Brain pericyte (primary cell): Measurements from ENCODE around the gene AUTS2.

ENCODE experiments used
- DNase-seq: peaks from one replicate; pipeline ENCODE4 v3.0.0-alpha.2; 2012; ENCODE audit warnings: low read depth, low spot score

The AUTS2 gene

DNA sequence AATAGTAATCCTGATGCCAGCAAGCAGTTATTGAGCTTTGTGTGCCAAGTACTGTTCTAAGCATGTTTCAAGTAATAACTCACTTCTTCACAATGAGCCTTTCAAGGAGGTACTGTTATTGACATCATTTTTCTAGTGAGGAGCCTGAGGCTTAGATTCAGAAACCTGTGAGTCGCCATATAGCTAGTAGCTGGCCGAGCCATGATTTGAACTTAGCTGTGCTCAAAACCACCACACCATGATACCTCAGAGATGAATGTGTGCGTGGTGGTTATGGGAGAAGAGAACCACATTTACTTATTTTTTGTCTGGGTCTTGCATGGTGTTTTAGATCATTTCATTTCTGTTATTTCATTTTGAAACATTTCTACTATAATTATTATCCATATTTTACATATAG is 578.9 kb downstream of the AUTS2 start:
- DNase-seq: no peak

GRCh38 chr7:70178211-70178610 is 579.9 kb downstream of the AUTS2 start:
- DNase-seq: no peak

DNA sequence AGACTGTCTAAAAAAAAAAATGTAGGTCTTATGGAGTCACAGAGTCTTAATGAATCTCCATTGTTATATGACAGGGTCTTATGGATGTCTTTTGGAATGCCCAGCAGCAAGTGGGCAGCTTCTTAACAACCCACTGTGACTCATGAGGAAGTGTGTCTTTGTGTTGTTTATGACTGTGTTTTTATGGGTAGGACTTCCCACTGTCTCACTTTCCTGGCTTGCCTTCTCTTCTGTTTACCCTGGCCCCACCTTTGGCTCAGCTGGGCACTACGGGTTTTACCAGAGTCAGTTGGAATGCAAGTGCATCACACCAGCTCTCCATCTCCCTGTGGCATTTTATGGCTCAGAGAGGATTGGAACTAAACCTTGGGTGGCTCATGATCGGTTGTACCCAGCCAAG is 580.5 kb downstream of the AUTS2 start:
- DNase-seq: no peak

DNA sequence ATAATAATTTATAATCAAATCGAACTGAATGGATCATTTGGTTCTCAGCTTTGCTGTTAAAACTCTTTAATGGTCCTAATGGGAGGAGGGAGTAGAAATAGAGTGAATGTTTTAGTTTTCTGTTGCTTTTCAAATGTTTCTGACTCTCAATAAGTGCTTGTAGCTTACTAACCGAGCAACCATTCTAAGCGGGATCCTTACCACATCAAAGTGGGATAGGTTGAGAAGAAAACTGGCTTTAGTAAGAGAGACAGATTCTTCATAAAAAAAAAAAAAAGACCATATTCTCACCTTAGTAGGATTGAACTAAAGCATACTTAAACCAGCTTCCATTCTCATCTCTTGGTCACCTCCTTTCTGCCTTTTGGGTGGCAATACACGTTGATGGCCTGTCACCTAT is 584.2 kb downstream of the AUTS2 start:
- no peak for DNase-seq

- DNase-seq: no peak
These were observed 585.0 kb downstream of the AUTS2 start for GRCh38 chr7:70183278-70183677.

- no peak for DNase-seq
These were observed 590.8 kb downstream of the AUTS2 start for GRCh38 chr7:70188901-70189650.

- no peak for DNase-seq
These were observed 591.5 kb downstream of the AUTS2 start for GRCh38 chr7:70189776-70190175.

- DNase-seq: no peak
These were observed 592.0 kb downstream of the AUTS2 start for GRCh38 chr7:70190281-70190680.

GRCh38 chr7:70193514-70193913 is 595.2 kb downstream of the AUTS2 start:
- no peak for DNase-seq

GRCh38 chr7:70208236-70209063 is 610.2 kb downstream of the AUTS2 start:
- no peak for DNase-seq

DNA sequence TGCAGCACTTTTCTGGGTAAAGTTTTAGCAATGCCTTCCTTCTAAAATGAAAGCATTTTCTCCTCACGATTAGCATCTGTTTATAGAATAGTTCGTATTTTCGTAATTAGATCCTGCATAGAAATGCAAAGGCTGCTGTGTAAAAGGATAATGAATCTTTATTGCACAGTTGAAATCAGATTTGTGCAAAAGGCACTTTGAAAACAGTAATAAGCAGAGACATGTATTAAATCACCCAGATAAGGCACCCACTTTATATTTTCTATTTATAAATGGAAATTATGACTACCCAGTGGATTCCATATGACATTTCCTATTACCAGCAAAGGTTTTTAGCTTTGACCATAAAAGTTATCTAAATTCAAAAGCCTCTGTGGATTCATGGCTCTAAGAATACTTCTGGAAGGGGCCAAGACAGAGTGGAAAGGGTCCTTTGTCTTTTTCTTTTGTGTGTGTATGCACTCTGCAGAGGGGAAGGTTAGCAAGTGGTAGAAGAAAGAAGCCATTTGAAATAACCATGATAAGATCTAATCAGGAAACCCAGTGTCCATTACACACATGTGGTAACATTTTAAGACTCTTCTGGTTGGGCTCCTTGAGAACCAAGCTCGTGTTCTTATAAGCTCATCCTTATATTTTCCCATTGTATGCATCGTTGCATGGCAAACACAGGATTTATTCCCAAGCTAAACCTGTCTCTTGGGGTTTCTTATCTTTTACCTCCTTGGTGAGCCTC is 612.1 kb downstream of the AUTS2 start:
- DNase-seq: no peak

DNA sequence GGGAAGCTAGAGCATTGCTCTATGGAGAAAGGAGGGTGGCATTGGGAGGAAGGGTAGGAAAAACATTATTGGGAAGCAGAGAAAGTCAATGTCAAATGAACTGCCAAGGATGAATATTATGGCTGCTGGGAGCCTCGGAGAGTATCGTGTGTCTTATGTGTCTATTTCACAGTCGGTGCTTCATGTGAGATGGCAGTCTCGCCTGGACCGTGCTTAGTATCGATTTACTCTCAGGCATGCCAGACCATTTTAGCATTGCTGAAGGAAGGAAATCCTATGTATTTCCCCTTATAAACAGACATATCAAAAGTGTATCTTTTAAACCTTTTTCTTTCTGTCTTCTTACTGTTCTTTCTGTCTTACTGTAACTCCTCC is 612.6 kb downstream of the AUTS2 start:
- DNase-seq: no peak

GRCh38 chr7:70212281-70212680 is 614.0 kb downstream of the AUTS2 start:
- no peak for DNase-seq

DNA sequence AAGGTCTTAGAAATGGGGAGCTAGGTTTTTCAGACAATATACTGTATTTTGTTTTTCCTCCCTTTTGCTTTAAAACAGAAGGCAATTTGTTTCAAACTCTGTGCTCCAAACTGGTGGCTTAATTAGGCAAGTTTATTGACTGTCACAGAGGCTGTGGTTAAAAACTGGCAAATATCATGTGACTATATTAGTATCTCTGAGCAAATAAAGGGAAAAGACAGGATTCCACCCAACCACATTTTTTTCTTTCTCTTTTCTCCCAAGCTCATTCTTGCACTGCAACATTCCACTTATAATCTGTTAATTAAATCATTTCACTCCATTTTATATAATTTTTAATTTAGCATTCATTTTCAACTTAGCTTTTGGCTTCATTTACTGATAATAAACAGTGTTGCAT is 615.8 kb downstream of the AUTS2 start:
- no peak for DNase-seq

DNA sequence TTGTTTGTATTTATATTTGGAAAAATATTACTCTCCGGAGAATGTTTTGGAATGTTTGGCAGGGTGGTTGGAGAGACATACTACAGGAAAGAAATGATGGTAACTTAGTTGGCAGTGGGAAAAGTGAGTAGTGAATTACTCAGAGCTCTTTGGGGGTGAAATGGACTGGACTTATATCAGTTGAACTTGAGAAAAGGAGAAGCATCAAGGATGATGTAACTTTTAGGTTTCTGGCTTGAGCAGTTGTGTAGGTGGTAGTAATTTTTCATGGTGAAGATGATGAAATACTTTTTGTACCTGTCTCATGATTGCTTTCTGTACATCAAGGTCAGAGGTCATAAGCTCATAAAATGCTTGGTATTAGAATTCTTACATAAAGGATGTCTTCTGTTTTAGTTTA is 617.2 kb downstream of the AUTS2 start:
- DNase-seq: no peak

DNA sequence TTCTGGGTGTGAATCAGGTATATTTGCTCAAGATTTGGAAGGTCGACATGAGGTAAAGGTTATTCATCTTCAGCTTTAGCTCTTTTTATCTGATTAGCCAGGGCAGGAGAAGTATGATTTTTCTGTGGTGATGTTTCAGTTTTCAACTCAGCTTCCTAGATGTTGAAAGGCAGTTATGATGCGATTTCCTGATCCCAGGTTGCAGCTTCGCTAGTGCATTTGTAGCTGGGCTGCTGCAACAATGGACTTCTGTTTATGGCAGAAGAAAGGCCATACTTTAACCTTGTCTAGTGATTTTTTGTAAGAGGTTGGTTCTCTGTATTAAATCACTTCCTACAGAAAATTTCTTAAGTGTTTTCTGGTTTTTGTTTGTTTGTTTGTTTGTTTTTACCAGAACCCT is 619.3 kb downstream of the AUTS2 start:
- no peak for DNase-seq

DNA sequence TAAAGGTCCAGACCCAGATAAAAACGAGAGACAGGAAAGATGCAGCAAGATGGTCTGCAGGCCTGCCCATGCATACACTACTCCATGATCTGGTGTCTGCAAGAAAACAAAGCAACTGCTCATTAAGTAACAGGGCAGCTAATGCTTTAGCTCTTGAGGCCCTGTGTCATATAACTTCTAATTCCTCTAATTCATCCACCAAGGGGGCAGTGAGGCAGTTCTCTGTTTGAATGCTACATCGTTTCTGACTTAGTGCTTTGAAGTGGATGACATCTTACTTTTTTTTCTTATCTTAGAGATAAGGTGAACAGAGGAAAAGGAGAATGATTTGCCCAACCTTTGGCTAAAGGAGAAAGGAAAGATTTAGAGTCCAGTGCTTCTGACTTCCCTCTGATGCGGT is 619.7 kb downstream of the AUTS2 start:
- no peak for DNase-seq

DNA sequence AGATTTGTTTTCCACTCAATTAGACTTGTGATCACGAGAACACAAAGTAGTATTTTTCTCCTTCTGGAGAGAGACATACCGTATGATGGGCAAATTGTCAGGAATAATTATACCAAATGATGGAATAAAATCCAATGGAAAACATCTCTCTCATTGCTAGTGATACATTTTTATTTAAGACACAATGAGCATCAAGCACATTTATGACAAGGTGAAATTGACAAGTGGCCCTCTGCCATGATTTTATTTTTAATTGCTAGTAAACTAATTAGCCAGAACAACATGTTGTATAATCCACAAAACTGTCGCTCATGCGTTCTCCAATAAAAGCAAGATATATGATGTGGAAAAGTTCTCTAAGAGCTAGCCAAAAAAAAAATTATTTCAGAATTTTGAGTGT is 620.8 kb downstream of the AUTS2 start:
- no peak for DNase-seq

GRCh38 chr7:70229242-70229641 is 631.0 kb downstream of the AUTS2 start:
- DNase-seq: no peak

- DNase-seq: no peak
These were observed 632.5 kb downstream of the AUTS2 start for GRCh38 chr7:70230761-70231160.

DNA sequence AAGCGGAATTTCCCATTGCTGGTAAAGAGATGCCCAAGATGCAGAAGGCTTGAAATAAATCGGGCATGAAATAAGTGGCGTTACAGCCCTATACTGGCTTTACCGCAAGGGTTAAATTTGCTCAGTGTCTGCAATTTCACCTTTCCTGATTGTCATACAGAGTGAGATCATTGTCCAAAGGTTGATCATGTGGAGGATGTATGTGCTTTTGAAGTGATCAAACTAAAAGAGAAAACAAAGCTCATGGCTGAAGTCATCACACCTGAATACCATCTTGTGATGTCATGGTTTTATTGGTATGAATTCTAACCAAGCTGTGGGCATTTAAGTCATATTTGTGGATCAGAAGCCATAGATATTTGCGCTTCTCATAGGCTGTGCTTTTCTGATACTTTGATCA is 635.5 kb downstream of the AUTS2 start:
- no peak for DNase-seq

DNA sequence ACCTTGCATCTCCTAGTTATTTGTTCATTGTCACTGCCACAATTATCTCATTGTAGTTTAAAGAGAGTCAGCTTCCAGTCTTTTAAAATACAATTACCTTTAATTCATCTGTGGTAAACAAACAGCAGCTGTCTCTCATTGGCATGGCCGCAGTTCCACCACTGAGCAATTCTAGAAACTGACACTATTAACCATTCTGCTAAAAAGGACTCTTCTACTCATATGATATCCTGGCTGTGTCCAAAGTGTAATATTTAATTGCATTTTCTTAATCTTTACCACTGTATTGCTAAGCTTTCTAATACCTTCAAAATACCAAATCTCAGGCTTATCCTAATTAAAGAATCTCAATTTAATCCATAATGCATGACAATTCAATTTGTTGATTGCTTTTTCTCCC is 639.0 kb downstream of the AUTS2 start:
- DNase-seq: no peak
